Measurements from ENCODE around the gene RPS25. TPM values are rescaled to one million over a fixed set of nuclear protein-coding genes. Genes with fewer than 3 reads are reported as not detected.

RPS25 gene
- total and polyA plus RNA-seq, 9 of the 15 experiments (the other 6 are each of a cell fraction or from before 2014, with no cell fraction given): 1,553 to 5,486 (median 2,471) TPM

DNA sequence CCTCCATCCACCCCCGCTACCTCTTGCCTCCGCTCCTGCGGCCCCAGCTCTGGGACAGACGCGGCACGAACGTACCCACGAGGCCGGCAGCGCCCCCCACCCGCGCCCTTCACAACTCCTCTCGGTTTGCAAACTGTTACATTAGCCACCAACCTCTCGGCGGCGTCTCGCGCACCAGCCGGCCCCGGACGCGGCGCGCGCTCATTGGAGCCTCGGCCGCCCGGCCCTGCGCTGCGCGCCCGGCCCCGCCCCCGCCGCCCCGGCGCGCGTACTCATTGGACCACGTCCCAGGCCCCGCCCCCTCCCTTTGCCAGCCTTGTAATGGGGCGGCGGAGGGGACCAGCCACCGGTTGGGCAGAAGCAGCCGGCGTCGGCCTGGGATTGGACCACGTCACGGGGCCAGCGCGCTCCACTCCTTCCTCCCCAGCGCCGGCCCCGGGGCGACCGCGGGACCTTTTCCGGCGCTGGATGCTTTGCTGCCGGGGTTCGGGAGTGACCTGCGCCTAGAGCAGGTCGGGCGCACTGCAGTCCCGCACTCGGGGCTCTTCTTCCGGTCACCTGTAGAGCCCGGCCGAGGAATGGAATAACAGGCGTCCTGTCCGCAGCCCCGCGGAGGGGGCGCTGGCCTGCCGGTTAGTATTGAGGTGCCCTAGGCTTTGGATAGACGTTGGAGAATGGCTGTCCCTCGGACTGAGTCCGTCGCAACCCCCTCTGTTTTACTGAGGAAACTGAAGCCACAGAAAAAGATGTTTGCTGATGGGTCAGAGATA lies 39.0 kb upstream of the RPS25 start, which contains the start of gene HYOU1 (continued):
- TF ChIP-seq, protein P1, sequence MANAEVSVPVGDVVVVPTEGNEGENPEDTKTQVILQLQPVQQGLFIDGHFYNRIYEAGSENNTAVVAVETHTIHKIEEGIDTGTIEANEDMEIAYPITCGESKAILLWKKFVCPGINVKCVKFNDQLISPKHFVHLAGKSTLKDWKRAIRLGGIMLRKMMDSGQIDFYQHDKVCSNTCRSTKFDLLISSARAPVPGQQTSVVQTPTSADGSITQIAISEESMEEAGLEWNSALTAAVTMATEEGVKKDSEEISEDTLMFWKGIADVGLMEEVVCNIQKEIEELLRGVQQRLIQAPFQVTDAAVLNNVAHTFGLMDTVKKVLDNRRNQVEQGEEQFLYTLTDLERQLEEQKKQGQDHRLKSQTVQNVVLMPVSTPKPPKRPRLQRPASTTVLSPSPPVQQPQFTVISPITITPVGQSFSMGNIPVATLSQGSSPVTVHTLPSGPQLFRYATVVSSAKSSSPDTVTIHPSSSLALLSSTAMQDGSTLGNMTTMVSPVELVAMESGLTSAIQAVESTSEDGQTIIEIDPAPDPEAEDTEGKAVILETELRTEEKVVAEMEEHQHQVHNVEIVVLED (CRISPR knock-in tag; IDR thresholded peaks at IDR 0.05): peak; percentile 49
- TF ChIP-seq ZBTB17 (CRISPR knock-in tag; IDR thresholded peaks at IDR 0.05) (peak; percentile 37; the same call in 1 of the 2 replicates), EP400 (IDR thresholded peaks at IDR 0.05) (peak; percentile 94), CCNT2 (IDR thresholded peaks at IDR 0.05; ENCODE audit: borderline replicate concordance, extremely low read depth, insufficient read length, low read depth, low read length) (peak; percentile 55), TBP (optimal IDR thresholded peaks at IDR 0.05; ENCODE audit: low read depth, low read length) (peak; percentile 87), SMARCC2 (IDR thresholded peaks at IDR 0.05; ENCODE audit: low read depth) (no peak), RAD21 (CRISPR knock-in tag; conservative IDR thresholded peaks at IDR 0.05 in 1 of 2, IDR thresholded peaks at IDR 0.05 in 1 of 2) (peak; percentile 13 to 27; a peak in 2 of 4 replicates), BRD4 (IDR thresholded peaks at IDR 0.05) (peak; percentile 48; the same call in 1 of the 2 replicates), TARDBP (IDR thresholded peaks at IDR 0.05) (peak; percentile 62; the same call in 1 of the 2 replicates), TCF7 (IDR thresholded peaks at IDR 0.05; ENCODE audit: borderline replicate concordance) (no peak), MBD2 (IDR thresholded peaks at IDR 0.05; ENCODE audit: borderline replicate concordance, low read depth) (peak; percentile 56; the same call in 1 of the 2 replicates), ERF (CRISPR knock-in tag; IDR thresholded peaks at IDR 0.05) (0 out of 2 replicates have a peak, but pooled peaks have one; percentile 43), FOS (IDR thresholded peaks at IDR 0.05; ENCODE audit: extremely low read depth, insufficient read length) (peak; percentile 58)
- TF ChIP-seq, protein P2, sequence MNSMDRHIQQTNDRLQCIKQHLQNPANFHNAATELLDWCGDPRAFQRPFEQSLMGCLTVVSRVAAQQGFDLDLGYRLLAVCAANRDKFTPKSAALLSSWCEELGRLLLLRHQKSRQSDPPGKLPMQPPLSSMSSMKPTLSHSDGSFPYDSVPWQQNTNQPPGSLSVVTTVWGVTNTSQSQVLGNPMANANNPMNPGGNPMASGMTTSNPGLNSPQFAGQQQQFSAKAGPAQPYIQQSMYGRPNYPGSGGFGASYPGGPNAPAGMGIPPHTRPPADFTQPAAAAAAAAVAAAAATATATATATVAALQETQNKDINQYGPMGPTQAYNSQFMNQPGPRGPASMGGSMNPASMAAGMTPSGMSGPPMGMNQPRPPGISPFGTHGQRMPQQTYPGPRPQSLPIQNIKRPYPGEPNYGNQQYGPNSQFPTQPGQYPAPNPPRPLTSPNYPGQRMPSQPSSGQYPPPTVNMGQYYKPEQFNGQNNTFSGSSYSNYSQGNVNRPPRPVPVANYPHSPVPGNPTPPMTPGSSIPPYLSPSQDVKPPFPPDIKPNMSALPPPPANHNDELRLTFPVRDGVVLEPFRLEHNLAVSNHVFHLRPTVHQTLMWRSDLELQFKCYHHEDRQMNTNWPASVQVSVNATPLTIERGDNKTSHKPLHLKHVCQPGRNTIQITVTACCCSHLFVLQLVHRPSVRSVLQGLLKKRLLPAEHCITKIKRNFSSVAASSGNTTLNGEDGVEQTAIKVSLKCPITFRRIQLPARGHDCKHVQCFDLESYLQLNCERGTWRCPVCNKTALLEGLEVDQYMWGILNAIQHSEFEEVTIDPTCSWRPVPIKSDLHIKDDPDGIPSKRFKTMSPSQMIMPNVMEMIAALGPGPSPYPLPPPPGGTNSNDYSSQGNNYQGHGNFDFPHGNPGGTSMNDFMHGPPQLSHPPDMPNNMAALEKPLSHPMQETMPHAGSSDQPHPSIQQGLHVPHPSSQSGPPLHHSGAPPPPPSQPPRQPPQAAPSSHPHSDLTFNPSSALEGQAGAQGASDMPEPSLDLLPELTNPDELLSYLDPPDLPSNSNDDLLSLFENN (IDR thresholded peaks at IDR 0.05; ENCODE audit: low read depth in 2 of 2, low read length in 2 of 2): peak in 1 of 2 experiments; percentile 34; a peak in 1 of 4 replicates
- TF ChIP-seq, protein P3, sequence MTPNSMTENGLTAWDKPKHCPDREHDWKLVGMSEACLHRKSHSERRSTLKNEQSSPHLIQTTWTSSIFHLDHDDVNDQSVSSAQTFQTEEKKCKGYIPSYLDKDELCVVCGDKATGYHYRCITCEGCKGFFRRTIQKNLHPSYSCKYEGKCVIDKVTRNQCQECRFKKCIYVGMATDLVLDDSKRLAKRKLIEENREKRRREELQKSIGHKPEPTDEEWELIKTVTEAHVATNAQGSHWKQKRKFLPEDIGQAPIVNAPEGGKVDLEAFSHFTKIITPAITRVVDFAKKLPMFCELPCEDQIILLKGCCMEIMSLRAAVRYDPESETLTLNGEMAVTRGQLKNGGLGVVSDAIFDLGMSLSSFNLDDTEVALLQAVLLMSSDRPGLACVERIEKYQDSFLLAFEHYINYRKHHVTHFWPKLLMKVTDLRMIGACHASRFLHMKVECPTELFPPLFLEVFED (CRISPR knock-in tag; conservative IDR thresholded peaks at IDR 0.05): no peak
- TF ChIP-seq, protein P4, sequence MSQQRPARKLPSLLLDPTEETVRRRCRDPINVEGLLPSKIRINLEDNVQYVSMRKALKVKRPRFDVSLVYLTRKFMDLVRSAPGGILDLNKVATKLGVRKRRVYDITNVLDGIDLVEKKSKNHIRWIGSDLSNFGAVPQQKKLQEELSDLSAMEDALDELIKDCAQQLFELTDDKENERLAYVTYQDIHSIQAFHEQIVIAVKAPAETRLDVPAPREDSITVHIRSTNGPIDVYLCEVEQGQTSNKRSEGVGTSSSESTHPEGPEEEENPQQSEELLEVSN (IDR thresholded peaks at IDR 0.05; ENCODE audit: borderline replicate concordance in 1 of 2, extremely low read depth in 1 of 2, insufficient read depth in 1 of 2, insufficient read length in 1 of 2, low read depth in 1 of 2, low read length in 1 of 2, poor library complexity in 1 of 2, severe bottlenecking in 1 of 2): peak in 1 of 2 experiments; percentile 58

Data from K562 (cell line).